Neural cell (in vitro differentiated cells): Measurements from ENCODE around the gene S100A1. TPM values are rescaled to one million over a fixed set of nuclear protein-coding genes. Genes with fewer than 3 reads are reported as not detected.

Source experiments
- H2AFZ ChIP-seq: fragments of 200-600, 300-800 bp; sonication (generic), shearing (Covaris generic); 2 replicates; pipeline ENCODE4 v1.6.0; 2014; ENCODE audit warnings: low read depth, mild to moderate bottlenecking, antibody characterized with exemption, low read length, moderate library complexity
- H3F3A ChIP-seq: fragments of 200-600 bp; shearing (Covaris generic); 2 replicates; pipeline ENCODE4 v1.6.1; 2016; ENCODE audit warnings: mild to moderate bottlenecking, moderate library complexity, mixed read lengths, antibody characterized with exemption, low read length; ENCODE audit not compliant: insufficient read depth, poor library complexity, severe bottlenecking
- H3K27ac ChIP-seq: fragments of 200-600, 300-800 bp; sonication (generic), shearing (Covaris generic); 2 replicates; pipeline ENCODE4 v1.5.1; 2014; ENCODE audit warnings: mild to moderate bottlenecking, low read length, moderate library complexity
- H3K27me3 ChIP-seq: fragments of 300-800, 200-600 bp; sonication (generic), shearing (Covaris generic); 2 replicates; pipeline ENCODE4 v1.6.0; 2014; ENCODE audit warnings: mild to moderate bottlenecking, low read depth, low read length, moderate library complexity; ENCODE audit not compliant: insufficient read depth
- H3K36me3 ChIP-seq: fragments of 300-800, 200-600 bp; sonication (generic), shearing (Covaris generic); 2 replicates; pipeline ENCODE4 v1.5.1; 2014; ENCODE audit warnings: mild to moderate bottlenecking, antibody characterized with exemption, low read length, moderate library complexity; ENCODE audit not compliant: insufficient read depth
- H3K4me2 ChIP-seq: fragments of 300-800, 200-600 bp; sonication (generic), shearing (Covaris generic); 2 replicates; pipeline ENCODE4 v1.6.0; 2014; ENCODE audit warnings: mild to moderate bottlenecking, low read length
- H3K4me3 ChIP-seq: fragments of 300-800, 200-600 bp; sonication (generic), shearing (Covaris generic); 2 replicates; pipeline ENCODE4 v1.5.1; 2014; ENCODE audit warnings: mild to moderate bottlenecking, low read length, moderate library complexity
- H3K79me2 ChIP-seq: fragments of 200-600 bp; shearing (Covaris generic); replicated peaks from 2 replicates; pipeline ENCODE4 v1.6.0; 2014; ENCODE audit warnings: mild to moderate bottlenecking, low read length, moderate library complexity; ENCODE audit not compliant: insufficient read depth
- H3K9ac ChIP-seq: fragments of 300-800, 200-600 bp; sonication (generic), shearing (Covaris generic); 2 replicates; pipeline ENCODE4 v1.6.1; 2016; ENCODE audit warnings: mild to moderate bottlenecking, low read length, mixed read lengths
- H3K9me2 ChIP-seq: fragments of 200-600 bp; shearing (Covaris generic); 2 replicates; pipeline ENCODE4 v1.6.1; 2016; ENCODE audit warnings: mild to moderate bottlenecking, low read length, mixed read lengths; ENCODE audit not compliant: insufficient read depth
- H3K9me3 ChIP-seq: fragments of 200-600, 300-800 bp; sonication (generic), shearing (Covaris generic); 2 replicates; pipeline ENCODE4 v1.6.1; 2016; ENCODE audit warnings: mild to moderate bottlenecking, mixed run types, low read length, moderate library complexity, mixed read lengths
- H4K20me1 ChIP-seq: fragments of 200-600 bp; shearing (Covaris generic); 2 replicates; pipeline ENCODE4 v1.6.1; 2016; ENCODE audit warnings: mild to moderate bottlenecking, mixed run types; ENCODE audit not compliant: insufficient read depth
- EP300 ChIP-seq: fragments of 450-650 bp; conservative IDR thresholded peaks from 2 replicates; pipeline ENCODE4 v1.6.1; 2014; ENCODE audit warnings: antibody characterized with exemption, mild to moderate bottlenecking, moderate library complexity; ENCODE audit not compliant: poor library complexity, severe bottlenecking
- EZH2 ChIP-seq: fragments of 200-600, 300-800 bp; shearing (Covaris generic), sonication (generic); IDR thresholded peaks from 2 replicates; pipeline ENCODE4 v1.6.1; 2014; ENCODE audit warnings: antibody characterized with exemption, low read length, borderline replicate concordance, mild to moderate bottlenecking; ENCODE audit not compliant: insufficient read depth, poor library complexity, severe bottlenecking
- MXI1 ChIP-seq: fragments of 450-650 bp; conservative IDR thresholded peaks from 2 replicates; pipeline ENCODE4 v1.6.1; 2014; ENCODE audit warnings: antibody characterized with exemption, mild to moderate bottlenecking; ENCODE audit not compliant: poor library complexity, severe bottlenecking
- POLR2AphosphoS5 ChIP-seq: IDR thresholded peaks from 2 replicates; pipeline ENCODE4 v1.6.1; 2012
- RAD21 ChIP-seq: fragments of 450-650 bp; conservative IDR thresholded peaks from 2 replicates; pipeline ENCODE4 v1.6.1; 2014; ENCODE audit warnings: antibody characterized with exemption, mild to moderate bottlenecking, moderate library complexity
- SMC3 ChIP-seq: fragments of 450-650 bp; conservative IDR thresholded peaks from 2 replicates; pipeline ENCODE4 v1.6.1; 2014; ENCODE audit warnings: antibody characterized with exemption, mild to moderate bottlenecking, moderate library complexity; ENCODE audit not compliant: poor library complexity
- TAF1 ChIP-seq: IDR thresholded peaks from 2 replicates; pipeline ENCODE4 v1.6.1; 2012; ENCODE audit warnings: low read depth
- polyA plus RNA-seq: library from polyadenylated mRNA; depleted of rRNA; stranded (reverse); fragments of >200 nt; gene quantifications from 2 replicates; pipeline ENCODE4 v1.2.3, GENCODE V29; 2014
- TF ChIP-seq, protein P1 (sequence below): fragments of 450-650 bp; IDR thresholded peaks from 2 replicates; pipeline ENCODE4 v1.5.1; 2014; ENCODE audit warnings: antibody characterized with exemption, mild to moderate bottlenecking, moderate library complexity; ENCODE audit not compliant: poor library complexity, severe bottlenecking
- TF ChIP-seq, protein P2 (sequence below): IDR thresholded peaks from 2 replicates; pipeline ENCODE4 v1.6.1; 2012; ENCODE audit warnings: borderline replicate concordance

The S100A1 gene
- polyA plus RNA-seq, 1 donor from 2014 or later: not detected

DNA sequence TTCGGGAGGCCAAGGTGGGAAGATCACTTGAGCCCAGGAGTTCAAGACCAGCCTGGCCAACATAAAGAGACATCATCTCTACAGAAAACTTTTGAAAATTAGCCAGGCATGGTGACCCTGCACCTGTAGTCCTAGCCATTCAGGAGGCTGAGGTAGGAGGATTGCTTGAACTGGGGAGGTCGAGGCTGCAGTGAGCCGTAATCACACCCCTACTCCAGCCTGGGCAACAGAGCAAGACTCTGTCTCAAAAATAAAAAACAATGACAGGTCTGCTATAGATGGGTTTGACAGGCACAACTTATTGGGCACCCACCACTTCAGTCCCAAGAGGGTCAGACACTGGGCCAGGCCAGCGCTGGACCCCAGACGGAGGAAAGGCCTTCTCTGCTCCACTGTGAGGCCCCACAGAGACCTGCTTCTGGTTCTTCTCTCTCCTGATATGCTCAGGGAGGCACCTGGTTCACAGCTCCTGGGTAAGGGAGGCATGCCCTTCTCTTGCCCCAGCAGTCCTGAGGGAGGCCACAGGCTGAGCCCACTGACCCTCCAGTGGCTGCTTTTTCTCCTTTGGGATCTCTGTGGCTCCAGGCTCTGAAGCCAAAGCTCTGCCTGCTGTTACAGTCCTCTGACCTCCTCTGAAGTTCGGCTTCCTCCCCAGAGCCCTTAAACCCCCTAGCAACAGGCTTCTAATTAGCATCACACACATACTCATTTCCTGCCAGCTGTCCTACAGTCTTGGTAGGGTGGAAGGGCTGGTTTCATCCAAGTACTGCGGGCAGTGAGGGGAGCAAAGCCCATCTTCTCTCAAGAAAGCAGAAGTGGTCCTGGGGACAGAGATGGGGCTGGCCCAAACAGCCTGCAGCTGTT is 29.7 kb upstream of the S100A1 start:
- no peak overlapping the region for H2AFZ ChIP-seq
- H3K4me2 ChIP-seq: no peak overlapping the region
- H3K27me3 ChIP-seq: no peaks in the 10 kb centered on the region
- no peak overlapping the region for H3K9ac ChIP-seq
- H4K20me1 ChIP-seq: no peaks in the 10 kb centered on the region
- H3K9me3 ChIP-seq: no peaks in the 10 kb centered on the region
- H3K4me3 ChIP-seq: no peak overlapping the region
- H3K27ac ChIP-seq: no peak overlapping the region
- no peaks in the 10 kb centered on the region for H3F3A ChIP-seq
- H3K9me2 ChIP-seq: no peaks in the 10 kb centered on the region
- H3K79me2 ChIP-seq: no peaks in the 10 kb centered on the region
- no peaks in the 10 kb centered on the region for H3K36me3 ChIP-seq
- no peak for TF ChIP-seq TAF1
- no peak for TF ChIP-seq MXI1
- no peak for TF ChIP-seq POLR2AphosphoS5
- TF ChIP-seq SMC3: no peak
- TF ChIP-seq RAD21: no peak
- TF ChIP-seq EP300: no peak
- TF ChIP-seq EZH2: no peak
- TF ChIP-seq, protein P1, sequence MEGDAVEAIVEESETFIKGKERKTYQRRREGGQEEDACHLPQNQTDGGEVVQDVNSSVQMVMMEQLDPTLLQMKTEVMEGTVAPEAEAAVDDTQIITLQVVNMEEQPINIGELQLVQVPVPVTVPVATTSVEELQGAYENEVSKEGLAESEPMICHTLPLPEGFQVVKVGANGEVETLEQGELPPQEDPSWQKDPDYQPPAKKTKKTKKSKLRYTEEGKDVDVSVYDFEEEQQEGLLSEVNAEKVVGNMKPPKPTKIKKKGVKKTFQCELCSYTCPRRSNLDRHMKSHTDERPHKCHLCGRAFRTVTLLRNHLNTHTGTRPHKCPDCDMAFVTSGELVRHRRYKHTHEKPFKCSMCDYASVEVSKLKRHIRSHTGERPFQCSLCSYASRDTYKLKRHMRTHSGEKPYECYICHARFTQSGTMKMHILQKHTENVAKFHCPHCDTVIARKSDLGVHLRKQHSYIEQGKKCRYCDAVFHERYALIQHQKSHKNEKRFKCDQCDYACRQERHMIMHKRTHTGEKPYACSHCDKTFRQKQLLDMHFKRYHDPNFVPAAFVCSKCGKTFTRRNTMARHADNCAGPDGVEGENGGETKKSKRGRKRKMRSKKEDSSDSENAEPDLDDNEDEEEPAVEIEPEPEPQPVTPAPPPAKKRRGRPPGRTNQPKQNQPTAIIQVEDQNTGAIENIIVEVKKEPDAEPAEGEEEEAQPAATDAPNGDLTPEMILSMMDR: no peak
- TF ChIP-seq, protein P2, sequence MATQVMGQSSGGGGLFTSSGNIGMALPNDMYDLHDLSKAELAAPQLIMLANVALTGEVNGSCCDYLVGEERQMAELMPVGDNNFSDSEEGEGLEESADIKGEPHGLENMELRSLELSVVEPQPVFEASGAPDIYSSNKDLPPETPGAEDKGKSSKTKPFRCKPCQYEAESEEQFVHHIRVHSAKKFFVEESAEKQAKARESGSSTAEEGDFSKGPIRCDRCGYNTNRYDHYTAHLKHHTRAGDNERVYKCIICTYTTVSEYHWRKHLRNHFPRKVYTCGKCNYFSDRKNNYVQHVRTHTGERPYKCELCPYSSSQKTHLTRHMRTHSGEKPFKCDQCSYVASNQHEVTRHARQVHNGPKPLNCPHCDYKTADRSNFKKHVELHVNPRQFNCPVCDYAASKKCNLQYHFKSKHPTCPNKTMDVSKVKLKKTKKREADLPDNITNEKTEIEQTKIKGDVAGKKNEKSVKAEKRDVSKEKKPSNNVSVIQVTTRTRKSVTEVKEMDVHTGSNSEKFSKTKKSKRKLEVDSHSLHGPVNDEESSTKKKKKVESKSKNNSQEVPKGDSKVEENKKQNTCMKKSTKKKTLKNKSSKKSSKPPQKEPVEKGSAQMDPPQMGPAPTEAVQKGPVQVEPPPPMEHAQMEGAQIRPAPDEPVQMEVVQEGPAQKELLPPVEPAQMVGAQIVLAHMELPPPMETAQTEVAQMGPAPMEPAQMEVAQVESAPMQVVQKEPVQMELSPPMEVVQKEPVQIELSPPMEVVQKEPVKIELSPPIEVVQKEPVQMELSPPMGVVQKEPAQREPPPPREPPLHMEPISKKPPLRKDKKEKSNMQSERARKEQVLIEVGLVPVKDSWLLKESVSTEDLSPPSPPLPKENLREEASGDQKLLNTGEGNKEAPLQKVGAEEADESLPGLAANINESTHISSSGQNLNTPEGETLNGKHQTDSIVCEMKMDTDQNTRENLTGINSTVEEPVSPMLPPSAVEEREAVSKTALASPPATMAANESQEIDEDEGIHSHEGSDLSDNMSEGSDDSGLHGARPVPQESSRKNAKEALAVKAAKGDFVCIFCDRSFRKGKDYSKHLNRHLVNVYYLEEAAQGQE: no peak

DNA sequence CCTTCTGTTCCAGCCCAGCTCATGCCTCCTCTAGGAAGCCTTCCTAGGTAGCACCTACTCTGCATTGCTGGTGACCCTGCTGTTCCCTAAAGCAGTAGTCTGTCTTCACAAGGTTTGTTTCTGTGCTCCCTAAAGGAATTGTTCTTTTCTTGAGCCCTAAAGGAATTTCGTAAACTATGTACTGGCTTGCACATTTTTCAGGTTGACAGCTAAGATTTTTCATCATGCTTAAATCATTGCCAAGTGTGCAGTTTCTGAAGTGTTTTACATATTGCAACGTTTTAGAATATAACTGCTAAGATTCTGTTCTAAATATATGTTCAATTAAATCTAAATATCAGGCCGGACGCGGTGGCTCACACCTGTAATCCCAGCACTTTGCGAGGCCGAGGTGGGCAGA is 28.4 kb upstream of the S100A1 start:
- no peak overlapping the region for H3K4me3 ChIP-seq
- no peak overlapping the region for H2AFZ ChIP-seq
- no peaks in the 10 kb centered on the region for H4K20me1 ChIP-seq
- H3K9me3 ChIP-seq: no peaks in the 10 kb centered on the region
- no peak overlapping the region for H3K4me2 ChIP-seq
- no peaks in the 10 kb centered on the region for H3F3A ChIP-seq
- H3K27me3 ChIP-seq: no peaks in the 10 kb centered on the region
- no peaks in the 10 kb centered on the region for H3K9me2 ChIP-seq
- no peak overlapping the region for H3K9ac ChIP-seq
- no peak overlapping the region for H3K27ac ChIP-seq
- no peaks in the 10 kb centered on the region for H3K79me2 ChIP-seq
- H3K36me3 ChIP-seq: no peaks in the 10 kb centered on the region
- no peak for TF ChIP-seq SMC3
